Immature natural killer cell (primary cell): ENCODE data around the gene CILP2. TPM values are rescaled to one million over a fixed set of nuclear protein-coding genes. Genes with fewer than 3 reads are reported as not detected.

Experiments used
- DNase-seq, 3 donors: peaks; one replicate each; pipeline ENCODE4 v3.0.0; 2022; ENCODE audit warnings: mixed read lengths in 1 of 3
- H3K27ac Mint-ChIP-seq, 6 donors: one replicate each; pipeline ENCODE4 v1.8.0; 2020; ENCODE audit warnings: mixed read lengths in 6 of 6, mild to moderate bottlenecking in 5 of 6, inconsistent platforms in 4 of 6, moderate library complexity in 3 of 6
- H3K27me3 Mint-ChIP-seq, 3 donors: one replicate each; pipeline ENCODE4 v1.8.0; 2020 to 2021; ENCODE audit warnings: low read depth in 3 of 3, mild to moderate bottlenecking in 3 of 3, mixed read lengths in 3 of 3, moderate library complexity in 3 of 3, inconsistent platforms in 1 of 3
- H3K36me3 Mint-ChIP-seq, 3 donors: one replicate each; pipeline ENCODE4 v1.8.0; 2020; ENCODE audit warnings: mixed read lengths in 3 of 3, inconsistent platforms in 2 of 3, mild to moderate bottlenecking in 2 of 3
- H3K4me1 Mint-ChIP-seq, 2 donors: one replicate each; pipeline ENCODE4 v1.8.0; 2020; ENCODE audit warnings: inconsistent platforms in 2 of 2, mild to moderate bottlenecking in 2 of 2, mixed read lengths in 2 of 2, moderate library complexity in 1 of 2
- H3K4me3 Mint-ChIP-seq, 5 donors: one replicate each; pipeline ENCODE4 v1.8.0; 2020; ENCODE audit warnings: mild to moderate bottlenecking in 5 of 5, mixed read lengths in 5 of 5, inconsistent platforms in 3 of 5, moderate library complexity in 3 of 5
- H3K9me3 Mint-ChIP-seq, 6 donors: one replicate each; pipeline ENCODE4 v1.8.0; 2020; ENCODE audit warnings: mild to moderate bottlenecking in 6 of 6, mixed read lengths in 6 of 6, inconsistent platforms in 4 of 6, moderate library complexity in 3 of 6
- polyA plus RNA-seq, 3 donors: library from polyadenylated mRNA; unstranded; fragments of 300-500 nt; fragmentation: Illumina TruSeq; gene quantifications; one replicate each; pipeline ENCODE4 v1.2.3, GENCODE V29; 2021

Gene CILP2
- polyA plus RNA-seq, 3 donors from 2014 or later = not detected

- no peak for DNase-seq
- Mint-ChIP-seq H3K9me3 (peaks cover 0 to 3% (median 0%) of the 10 kb centered on the region in 6 donors), H3K27me3 (peaks cover 4 to 8% (median 7%) of the 10 kb centered on the region in 3 donors), H3K4me1 (peaks cover 18 to 27% of the 10 kb centered on the region in 2 donors), H3K36me3 (peaks cover 0 to 3% (median 0%) of the 10 kb centered on the region in 3 donors), H3K4me3 (peak overlapping the region; percentile 40 to 61 (median 52)), H3K27ac (no peak overlapping the region)
Measured at GRCh38 chr19:19538785-19539166, 711 bp downstream of the CILP2 start.

- no peak for DNase-seq
Measured at GRCh38 chr19:19539698-19540063, 1.6 kb downstream of the CILP2 start.

GRCh38 chr19:19540064-19540714, 2.1 kb downstream of the CILP2 start:
- peak; percentile 35 to 47 (median 38) for DNase-seq
- peaks cover 3 to 7% (median 4%) of the 10 kb centered on the region in 3 donors for H3K27me3 Mint-ChIP-seq
- H3K9me3 Mint-ChIP-seq = peaks cover 0 to 3% (median 0%) of the 10 kb centered on the region in 6 donors
- peak overlapping the region; percentile 70 to 78 (median 74) for H3K4me3 Mint-ChIP-seq
- H3K36me3 Mint-ChIP-seq = no peaks in the 10 kb centered on the region
- H3K4me1 Mint-ChIP-seq = peaks cover 18 to 27% of the 10 kb centered on the region in 2 donors
- no peak overlapping the region for H3K27ac Mint-ChIP-seq

More at GRCh38 chr19:19539698-19540063, 1.6 kb downstream of the CILP2 start:
- Mint-ChIP-seq H3K4me1 (peaks cover 18 to 27% of the 10 kb centered on the region in 2 donors), H3K36me3 (no peaks in the 10 kb centered on the region), H3K4me3 (peak overlapping the region in 2 of 5 donors; percentile 12 to 48), H3K9me3 (peaks cover 0 to 3% (median 0%) of the 10 kb centered on the region in 6 donors), H3K27ac (no peak overlapping the region), H3K27me3 (peaks cover 3 to 7% (median 4%) of the 10 kb centered on the region in 3 donors)

GRCh38 chr19:19540715-19541515, 2.9 kb downstream of the CILP2 start:
- peaks cover 0 to 3% (median 0%) of the 10 kb centered on the region in 6 donors for H3K9me3 Mint-ChIP-seq
- H3K4me1 Mint-ChIP-seq = peaks cover 18 to 27% of the 10 kb centered on the region in 2 donors
- no peak overlapping the region for H3K27ac Mint-ChIP-seq
- peak overlapping the region; percentile 70 to 78 (median 74) for H3K4me3 Mint-ChIP-seq
- H3K27me3 Mint-ChIP-seq = peaks cover 3 to 7% (median 4%) of the 10 kb centered on the region in 3 donors
- no peaks in the 10 kb centered on the region for H3K36me3 Mint-ChIP-seq
- peak; percentile 39 to 54 (median 54) for DNase-seq

- no peak for DNase-seq
- Mint-ChIP-seq H3K4me1 (peaks cover 18 to 27% of the 10 kb centered on the region in 2 donors), H3K27ac (no peak overlapping the region), H3K27me3 (peaks cover 2 to 7% (median 4%) of the 10 kb centered on the region in 3 donors), H3K4me3 (peak overlapping the region in 4 of 5 donors; percentile 16 to 67 (median 43)), H3K36me3 (no peaks in the 10 kb centered on the region), H3K9me3 (peaks cover 0 to 2% (median 0%) of the 10 kb centered on the region in 6 donors)
Measured at GRCh38 chr19:19541616-19542015, 3.6 kb downstream of the CILP2 start.

- no peaks in the 10 kb centered on the region for H3K36me3 Mint-ChIP-seq
- no peak for DNase-seq
- H3K4me3 Mint-ChIP-seq = peak overlapping the region in 4 of 5 donors; percentile 14 to 38 (median 23)
- H3K9me3 Mint-ChIP-seq = peaks cover 0 to 2% (median 0%) of the 10 kb centered on the region in 6 donors
- H3K27ac Mint-ChIP-seq = no peak overlapping the region
- peaks cover 2 to 8% (median 4%) of the 10 kb centered on the region in 3 donors for H3K27me3 Mint-ChIP-seq
- peaks cover 16 to 24% of the 10 kb centered on the region in 2 donors for H3K4me1 Mint-ChIP-seq
Measured at GRCh38 chr19:19542507-19542906, 4.4 kb downstream of the CILP2 start.

GRCh38 chr19:19543101-19543500, 5.0 kb downstream of the CILP2 start:
- no peaks in the 10 kb centered on the region for H3K36me3 Mint-ChIP-seq
- no peak overlapping the region for H3K27ac Mint-ChIP-seq
- DNase-seq = no peak
- no peak overlapping the region for H3K4me3 Mint-ChIP-seq
- peaks cover 0 to 2% (median 0%) of the 10 kb centered on the region in 6 donors for H3K9me3 Mint-ChIP-seq
- peaks cover 2 to 8% (median 4%) of the 10 kb centered on the region in 3 donors for H3K27me3 Mint-ChIP-seq
- peaks cover 14 to 22% of the 10 kb centered on the region in 2 donors for H3K4me1 Mint-ChIP-seq

- Mint-ChIP-seq H3K4me1 (peaks cover 11 to 19% of the 10 kb centered on the region in 2 donors), H3K9me3 (peaks cover 0 to 2% (median 0%) of the 10 kb centered on the region in 6 donors), H3K36me3 (no peaks in the 10 kb centered on the region), H3K27me3 (peaks cover 2 to 8% (median 2%) of the 10 kb centered on the region in 3 donors), H3K27ac (no peak overlapping the region), H3K4me3 (no peak overlapping the region)
- no peak for DNase-seq
Measured at GRCh38 chr19:19543640-19544039, 5.6 kb downstream of the CILP2 start.

GRCh38 chr19:19544257-19544953, 6.3 kb downstream of the CILP2 start:
- no peak overlapping the region for H3K4me3 Mint-ChIP-seq
- H3K36me3 Mint-ChIP-seq = no peaks in the 10 kb centered on the region
- no peaks in the 10 kb centered on the region for H3K9me3 Mint-ChIP-seq
- H3K27me3 Mint-ChIP-seq = peaks cover 2 to 8% (median 2%) of the 10 kb centered on the region in 3 donors
- peaks cover 6 to 12% of the 10 kb centered on the region in 2 donors for H3K4me1 Mint-ChIP-seq
- DNase-seq = no peak
- H3K27ac Mint-ChIP-seq = no peak overlapping the region

GRCh38 chr19:19544954-19545591, 7.0 kb downstream of the CILP2 start:
- no peak overlapping the region for H3K4me3 Mint-ChIP-seq
- DNase-seq = no peak
- peaks cover 0 to 10% (median 2%) of the 10 kb centered on the region in 3 donors for H3K27me3 Mint-ChIP-seq
- no peak overlapping the region for H3K27ac Mint-ChIP-seq
- H3K4me1 Mint-ChIP-seq = peaks cover 6 to 12% of the 10 kb centered on the region in 2 donors
- no peaks in the 10 kb centered on the region for H3K36me3 Mint-ChIP-seq
- H3K9me3 Mint-ChIP-seq = no peaks in the 10 kb centered on the region

GRCh38 chr19:19545707-19546106, 7.6 kb downstream of the CILP2 start:
- Mint-ChIP-seq H3K27me3 (peaks cover 0 to 8% (median 2%) of the 10 kb centered on the region in 3 donors), H3K4me1 (peaks cover 2 to 9% of the 10 kb centered on the region in 2 donors), H3K36me3 (no peaks in the 10 kb centered on the region), H3K27ac (no peak overlapping the region), H3K9me3 (no peaks in the 10 kb centered on the region), H3K4me3 (no peak overlapping the region)
- DNase-seq = no peak

- Mint-ChIP-seq H3K9me3 (no peaks in the 10 kb centered on the region), H3K4me1 (peaks cover 0 to 7% of the 10 kb centered on the region in 2 donors), H3K27me3 (peaks cover 0 to 8% (median 2%) of the 10 kb centered on the region in 3 donors), H3K4me3 (no peak overlapping the region), H3K36me3 (no peaks in the 10 kb centered on the region), H3K27ac (no peak overlapping the region)
- no peak for DNase-seq
Measured at GRCh38 chr19:19546751-19547162, 8.7 kb downstream of the CILP2 start.

- Mint-ChIP-seq H3K27ac (no peak overlapping the region), H3K36me3 (no peaks in the 10 kb centered on the region)
Measured at GRCh38 chr19:19547674-19548336, 9.7 kb downstream of the CILP2 start.

More at GRCh38 chr19:19547674-19548336, 9.7 kb downstream of the CILP2 start:
- H3K9me3 Mint-ChIP-seq = no peaks in the 10 kb centered on the region
- DNase-seq = no peak
- H3K4me3 Mint-ChIP-seq = no peak overlapping the region
- H3K4me1 Mint-ChIP-seq = no peaks in the 10 kb centered on the region
- peaks cover 0 to 6% (median under 1%) of the 10 kb centered on the region in 3 donors for H3K27me3 Mint-ChIP-seq
